Heart left ventricle (tissue), 16 donors: Measurements from ENCODE around the gene CALML5. TPM values are rescaled to one million over a fixed set of nuclear protein-coding genes. Genes with fewer than 3 reads are reported as not detected.

Source experiments
- ATAC-seq, 4 donors: fragments of 200-7000 bp; cut with Tn5 transposase; one replicate each; pipeline ENCODE4 v1.9.1; 2020 to 2022; ENCODE audit warnings: moderate library complexity in 4 of 4, mild to moderate bottlenecking in 3 of 4, moderate number of reproducible peaks in 1 of 4
- DNase-seq, 5 donors: peaks; one replicate each; pipeline ENCODE4 v3.0.0-alpha.2; 2020
- H3K27ac ChIP-seq, 12 donors: fragments of 200-600 bp; sonication (generic) in 4 of 12; one replicate each; pipeline versions ENCODE4 v1.5.0 to v1.8.0; 2016 to 2022; ENCODE audit warnings: mild to moderate bottlenecking in 2 of 12
- H3K27me3 ChIP-seq, 9 donors: fragments of 200-600 bp; sonication (generic) in 2 of 9; one replicate each; pipeline versions ENCODE4 v1.5.1 to v1.8.0; 2016 to 2022; ENCODE audit warnings: mild to moderate bottlenecking in 3 of 9
- H3K36me3 ChIP-seq, 9 donors: fragments of 200-600 bp; sonication (generic) in 2 of 9; one replicate each; pipeline versions ENCODE4 v1.5.0 to v1.8.0; 2018 to 2022; ENCODE audit warnings: mild to moderate bottlenecking in 2 of 9
- H3K4me1 ChIP-seq, 12 donors: fragments of 200-600 bp; sonication (generic) in 4 of 12; one replicate each; pipeline versions ENCODE4 v1.5.0 to v1.8.0; 2016 to 2022; ENCODE audit warnings: mild to moderate bottlenecking in 3 of 12
- H3K4me3 ChIP-seq, 12 donors: fragments of 200-600 bp; sonication (generic) in 4 of 12; one replicate each; pipeline versions ENCODE4 v1.5.0 to v1.8.0; 2017 to 2022; ENCODE audit warnings: mild to moderate bottlenecking in 9 of 12, moderate library complexity in 4 of 12
- H3K9me3 ChIP-seq, 12 donors: fragments of 200-600 bp; sonication (generic) in 4 of 12; one replicate each; pipeline versions ENCODE4 v1.5.0 to v1.8.0; 2016 to 2022; ENCODE audit warnings: mild to moderate bottlenecking in 1 of 12
- CTCF ChIP-seq, 12 donors: fragments of 200-600 bp; sonication (generic) in 4 of 12; IDR thresholded peaks; one replicate each; pipeline versions ENCODE4 v1.5.0 to v1.8.0; 2018 to 2022; ENCODE audit warnings: antibody characterized with exemption in 12 of 12, mild to moderate bottlenecking in 5 of 12
- POLR2A ChIP-seq, 2 donors: fragments of 450-650 bp; IDR thresholded peaks; one replicate each; pipeline ENCODE4 v1.6.1; 2017; ENCODE audit warnings: antibody characterized with exemption in 2 of 2, mild to moderate bottlenecking in 2 of 2, moderate library complexity in 2 of 2
- WGBS, 4 donors: extraction: QIAGEN DNeasy Blood & Tissue Kit in 2 of 4; methylation state at CpG; one replicate each; pipeline versions ENCODE4 v1.1.5 to v1.1.7; 2013 to 2018; 5-methylcytosine and 5-hydroxymethylcytosine counted together
- intact Hi-C, 10 donors: fragments of 100-400 bp; cut with DNase I; formaldehyde crosslinking; loops; one replicate each; pipeline versions ENCODE4 v1.11.1 to v1.14.2; 2022
- long read RNA-seq, 3 donors: library from polyadenylated mRNA; unstranded; transcript quantifications; one replicate each; pipeline ENCODE4 v2.0.0, GENCODE V29; 2020 to 2021
- polyA plus RNA-seq, 2 donors: library from polyadenylated mRNA; stranded (reverse); fragments of 200-250 nt; gene quantifications; one replicate each; pipeline ENCODE4 v1.2.3, GENCODE V29; 2013
- total RNA-seq, 9 donors: library from RNA; depleted of rRNA in 2 of 9; stranded (reverse); fragments of >200 nt in 2 of 9; fragmentation: NEBNext Ultra II Directional in 3 of 9; extraction: Animal tissue kit (Norgen Biotek cat#: 25700) in 3 of 9; gene quantifications; one replicate each; pipeline versions ENCODE4 v1.1.0 to v1.2.4, GENCODE V29; 2016 to 2023
- donor health status: ischemic (EF 13 %, LVEDD 7.1; RV severe dilation, severe dysfunction).
- donor health status: healthy with polysubstance abuse.
- donor health status: DM: no; HTN: yes; CAD: no.
- donor health status: DM: no; HTN: no; CAD: no.
- donor health status: ischemic (EF 25% LVEDD 6.9; RV normal size, moderate dysfunction).
- donor health status: ischemic (EF 25% LVEDD 5.7; RV mildly dilated, moderate dysfunction).
- donor health status: healthy.
- donor health status: DM: yes; HTN: yes; CAD: no.
- donor health status: ischemic (EF 35%, LVEDD 5.7; RV mildly dilated, moderate dysfunction).
- donor health status: nonischemic (EF 11% LVEDD 7.7; RV severe dilation, severe dysfunction).
- donor health status: DM: yes; HTN: yes; CAD: no.
- donor health status: PGD.
- donor health status: ischemic (EF 29% LVEDD 5.4; RV normal size, mild dysfunction).
- donor health status: nonischemic (EF 23%, LVEDD 6.1; RV moderate dilation, normal function).

Gene CALML5, protein sequence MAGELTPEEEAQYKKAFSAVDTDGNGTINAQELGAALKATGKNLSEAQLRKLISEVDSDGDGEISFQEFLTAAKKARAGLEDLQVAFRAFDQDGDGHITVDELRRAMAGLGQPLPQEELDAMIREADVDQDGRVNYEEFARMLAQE
- total RNA-seq (not detected), polyA plus RNA-seq (not detected)
- long read RNA-seq, donor 1, result 0 reads
- long read RNA-seq, donor 2, result 0 reads
- long read RNA-seq, donor 3, result 0 reads

GRCh38 chr10:5499493-5500140 lies at the start of gene CALML5:
Gene CALML5 (minus strand): TSS chr10:5499570. CDS start chr10:5499438, 132 bp downstream.
- Histone ChIP-seq H3K27ac (no peak within 1 kb of the TSS), H3K36me3 (no peaks in the 10 kb centered on the region), H3K27me3 (no peaks in the 10 kb centered on the region), H3K4me1 (no peaks in the 10 kb centered on the region), H3K4me3 (no peak within 1 kb of the TSS), H3K9me3 (no peaks in the 10 kb centered on the region)
- no peak for TF ChIP-seq POLR2A (IDR thresholded peaks at IDR 0.05)
- no peak for TF ChIP-seq CTCF (IDR thresholded peaks at IDR 0.05)
- WGBS, 4 donors, result 84 to 95% (median 89%) methylated on average over 10 of the region's 10 CpGs
- ATAC-seq (no peak), DNase-seq (no peak)
- intact Hi-C loops, result no loop called here

- Histone ChIP-seq H3K36me3 (no peaks in the 10 kb centered on the region), H3K27ac (peak overlapping the region; percentile 34 to 74 (median 58)), H3K4me3 (peak overlapping the region in 9 of 12 donors; percentile 11 to 48 (median 21)), H3K4me1 (peaks cover 0 to 42% (median 33%) of the 10 kb centered on the region in 12 donors), H3K9me3 (peaks cover 0 to 12% (median 0%) of the 10 kb centered on the region in 12 donors), H3K27me3 (no peaks in the 10 kb centered on the region)
- DNase-seq, result peak in 2 of 5 donors; percentile 22 to 64
- intact Hi-C loops, result loop anchor here in 2 of 10 donors (5.0 to 10.0 kb wide), 2 partner anchors 101 to 103 kb away; no protein-coding TSS in a partner anchor
- TF ChIP-seq CTCF (IDR thresholded peaks at IDR 0.05) (no peak), POLR2A (IDR thresholded peaks at IDR 0.05) (no peak)
- ATAC-seq, result peak in 3 of 4 donors; percentile 13 to 32 (median 14)
- 60 to 69% (median 67%) methylated on average over 16 of the region's 16 CpGs for WGBS, 4 donors
Observed at GRCh38 chr10:5547931-5548660, 48.7 kb upstream of the CALML5 start.

DNA sequence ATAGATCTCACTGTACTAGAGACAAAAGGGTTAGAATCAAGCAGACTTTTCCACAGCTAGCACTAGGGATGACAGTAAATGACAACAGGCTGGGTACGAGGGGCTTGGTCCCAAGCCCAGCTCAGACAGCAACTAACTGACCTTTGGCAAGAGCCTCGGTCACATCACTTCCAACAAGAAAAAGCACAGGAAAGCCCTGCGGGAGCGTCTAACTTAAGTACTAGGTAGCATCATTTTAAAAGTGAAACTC lies 48.2 kb upstream of the CALML5 start:
- DNase-seq (peak in 1 of 5 donors; percentile 7), ATAC-seq (no peak)
- Histone ChIP-seq H3K36me3 (no peaks in the 10 kb centered on the region), H3K27me3 (no peaks in the 10 kb centered on the region), H3K9me3 (peaks cover 0 to 17% (median 2%) of the 10 kb centered on the region in 12 donors), H3K4me3 (peak overlapping the region in 9 of 12 donors; percentile 11 to 48 (median 21)), H3K4me1 (peaks cover 0 to 42% (median 33%) of the 10 kb centered on the region in 12 donors), H3K27ac (peak overlapping the region; percentile 34 to 74 (median 58))
- TF ChIP-seq POLR2A (IDR thresholded peaks at IDR 0.05), result no peak
- no peak for TF ChIP-seq CTCF (IDR thresholded peaks at IDR 0.05)
- 45 to 58% (median 52%) methylated on average over 4 of the region's 4 CpGs for WGBS, 4 donors
- intact Hi-C loops, result loop anchor here in 2 of 10 donors (5.0 to 10.0 kb wide), 2 partner anchors 100 to 103 kb away; no protein-coding TSS in a partner anchor
